HCT116 (cell line): ENCODE measurements around the gene SPATA20. TPM values are rescaled to one million over a fixed set of nuclear protein-coding genes. Genes with fewer than 3 reads are reported as not detected.

Experiments
- ATAC-seq: fragments of 200-7000 bp; cut with Tn5 transposase; 2 replicates; pipeline ENCODE4 v1.9.1; 2020; ENCODE audit warnings: mild to moderate bottlenecking, moderate library complexity
- BruUV-seq: library from RNA; stranded (reverse); fragments of 400-500 nt; replicated peaks from 2 replicates; lab custom pipeline; 2021; lab: Mats Ljungman, UMichigan
- CTCF ChIA-PET: fragments of 300-600 bp; sonication (Branson Sonifier 250); formaldehyde crosslinking; loops from one replicate; lab custom pipeline; 2021; ENCODE audit warnings: antibody characterized with exemption; lab: Charles Lee
- POLR2A ChIA-PET: fragments of 300-600, 350-600 bp; sonication (Branson Sonifier 250); formaldehyde crosslinking; loops from one replicate; lab custom pipeline; 2021; ENCODE audit warnings: antibody characterized with exemption; lab: Charles Lee
- RAD21 ChIA-PET, 2 experiments: fragments of 300-600 bp; sonication (Branson Sonifier 250); formaldehyde crosslinking; loops; one replicate each; lab custom pipeline; 2023; ENCODE audit warnings: low total read pairs in 2 of 2; ENCODE audit not compliant: uncharacterized antibody in 2 of 2, unreplicated experiment in 2 of 2, low non-redundant PET in 1 of 2; lab: Charles Lee
- DNase-seq: peaks from one replicate; pipeline ENCODE4 v3.0.0-alpha.2; 2010; ENCODE audit warnings: low read depth, low spot score
- H2AFZ ChIP-seq: fragments of 200-600 bp; shearing (Covaris generic), sonication (generic); 2 replicates; pipeline ENCODE4 v1.6.1; 2017; ENCODE audit warnings: low read depth, mixed run types, mixed read lengths, antibody characterized with exemption, low read length; ENCODE audit not compliant: poor library complexity, severe bottlenecking
- H3K27ac ChIP-seq: 2 replicates; pipeline ENCODE4 v1.5.1; 2012; ENCODE audit warnings: low read depth, low read length
- H3K27me3 ChIP-seq: fragments of 200-600 bp; sonication (generic); 2 replicates; pipeline ENCODE4 v1.6.1; 2016; ENCODE audit warnings: mixed run types, low read length, mixed read lengths; ENCODE audit not compliant: insufficient read depth
- H3K36me3 ChIP-seq, 2 experiments: fragments of 200-500 bp in 1 of 2; fragments of 200-600 bp in 1 of 2; sonication (Bioruptor generic) in 1 of 2; sonication (generic) in 1 of 2; 2 replicates each; pipeline versions ENCODE4 v1.5.1 to v1.6.1; 2014 to 2016; ENCODE audit warnings: low read length in 2 of 2, inconsistent platforms in 1 of 2, mixed read lengths in 1 of 2, mixed run types in 1 of 2; ENCODE audit not compliant: insufficient read depth in 2 of 2, control insufficient read depth in 1 of 2
- H3K4me1 ChIP-seq, 2 experiments: fragments of 200-600 bp in 1 of 2; sonication (generic) in 1 of 2; 2 replicates each; pipeline versions ENCODE4 v1.5.1 to v1.6.1; 2012 to 2017; ENCODE audit warnings: low read length in 2 of 2, inconsistent platforms in 1 of 2, mild to moderate bottlenecking in 1 of 2, mixed read lengths in 1 of 2, mixed run types in 1 of 2, moderate library complexity in 1 of 2; ENCODE audit not compliant: insufficient read depth in 2 of 2, control insufficient read depth in 1 of 2
- H3K4me2 ChIP-seq: fragments of 200-600 bp; sonication (generic); 2 replicates; pipeline ENCODE4 v1.6.1; 2017; ENCODE audit warnings: mixed run types, low read length, mixed read lengths
- H3K4me3 ChIP-seq, 2 experiments: fragments of 200-600 bp in 1 of 2; sonication (generic) in 1 of 2; replicated peaks in 1 of 2; 2 replicates each; pipeline ENCODE4 v1.5.1; 2011 to 2016; ENCODE audit warnings: low read length in 2 of 2, control low read depth in 1 of 2, low read depth in 1 of 2, mild to moderate bottlenecking in 1 of 2, mixed read lengths in 1 of 2, mixed run types in 1 of 2
- H3K79me2 ChIP-seq: fragments of 200-600 bp; sonication (generic); 2 replicates; pipeline ENCODE4 v1.6.1; 2017; ENCODE audit warnings: mild to moderate bottlenecking, mixed run types, low read length, moderate library complexity, mixed read lengths; ENCODE audit not compliant: insufficient read depth
- H3K9ac ChIP-seq: fragments of 200-600 bp; sonication (generic); 2 replicates; pipeline ENCODE4 v1.6.1; 2016; ENCODE audit warnings: low read length, mixed read lengths
- H3K9me2 ChIP-seq: fragments of 200-600 bp; sonication (generic), shearing (Covaris generic); 2 replicates; pipeline ENCODE4 v1.6.1; 2017; ENCODE audit warnings: mixed run types, mild to moderate bottlenecking, moderate library complexity; ENCODE audit not compliant: insufficient read depth
- H3K9me3 ChIP-seq, 2 experiments: fragments of 200-500 bp in 1 of 2; fragments of 200-600 bp in 1 of 2; sonication (Bioruptor generic) in 1 of 2; sonication (generic) in 1 of 2; 2 replicates each; pipeline ENCODE4 v1.6.1; 2014 to 2017; ENCODE audit warnings: low read length in 2 of 2, mixed read lengths in 2 of 2, inconsistent platforms in 1 of 2, low read depth in 1 of 2, mild to moderate bottlenecking in 1 of 2, mixed run types in 1 of 2, moderate library complexity in 1 of 2; ENCODE audit not compliant: control insufficient read depth in 1 of 2, insufficient read depth in 1 of 2
- H4K20me1 ChIP-seq: fragments of 200-600 bp; sonication (generic), shearing (Covaris generic); 2 replicates; pipeline ENCODE4 v1.6.1; 2017; ENCODE audit warnings: mixed run types, mild to moderate bottlenecking, moderate library complexity; ENCODE audit not compliant: insufficient read depth
- ATF3 ChIP-seq: IDR thresholded peaks from 2 replicates; pipeline ENCODE4 v1.6.1; 2012
- CBX3 ChIP-seq: IDR thresholded peaks from 2 replicates; pipeline ENCODE4 v1.6.1; 2012; ENCODE audit warnings: low read depth
- CEBPB ChIP-seq: IDR thresholded peaks from 2 replicates; pipeline ENCODE4 v1.6.1; 2012; ENCODE audit warnings: low read depth
- CTCF ChIP-seq, 3 experiments: fragments of 200-600 bp in 1 of 3; sonication (generic) in 1 of 3; IDR thresholded peaks in 2 of 3; conservative IDR thresholded peaks in 1 of 3; 2 replicates each; pipeline ENCODE4 v1.5.1; 2012 to 2017; ENCODE audit warnings: low read depth in 2 of 3, low read length in 2 of 3, antibody characterized with exemption in 1 of 3, borderline replicate concordance in 1 of 3, control low read depth in 1 of 3, mild to moderate bottlenecking in 1 of 3, mixed read lengths in 1 of 3, mixed run types in 1 of 3, moderate library complexity in 1 of 3; ENCODE audit not compliant: insufficient read depth in 1 of 3
- EZH2phosphoT487 ChIP-seq: fragments of 200-600 bp; IDR thresholded peaks from 2 replicates; pipeline ENCODE4 v1.6.1; 2018; ENCODE audit warnings: antibody characterized with exemption, borderline replicate concordance
- JUND ChIP-seq: IDR thresholded peaks from 2 replicates; pipeline ENCODE4 v1.6.1; 2012
- POLR2A ChIP-seq: IDR thresholded peaks from 2 replicates; pipeline ENCODE4 v1.7.0; 2011; ENCODE audit warnings: borderline replicate concordance; ENCODE audit not compliant: insufficient read depth, insufficient read length; ENCODE audit errors: extremely low read depth
- POLR2AphosphoS5 ChIP-seq: IDR thresholded peaks from 2 replicates; pipeline ENCODE4 v1.6.1; 2011; ENCODE audit warnings: mild to moderate bottlenecking, low read depth, low read length, moderate library complexity
- REST ChIP-seq: IDR thresholded peaks from 2 replicates; pipeline ENCODE4 v1.6.1; 2012; ENCODE audit warnings: low read depth
- YY1 ChIP-seq: IDR thresholded peaks from 2 replicates; pipeline ENCODE4 v1.6.1; 2011; ENCODE audit warnings: low read length, low read depth, moderate library complexity, mild to moderate bottlenecking; ENCODE audit not compliant: insufficient replicate concordance; ENCODE audit errors: extremely low read depth
- ZBTB33 ChIP-seq: IDR thresholded peaks from 2 replicates; pipeline ENCODE4 v1.6.1; 2011; ENCODE audit warnings: mild to moderate bottlenecking, low read length, moderate library complexity; ENCODE audit not compliant: insufficient replicate concordance; ENCODE audit errors: extremely low read depth
- ZFX ChIP-seq: fragments of 450-650 bp; IDR thresholded peaks from 2 replicates; pipeline ENCODE4 v1.6.1; 2017
- intact Hi-C: fragments of 100-400 bp; cut with micrococcal nuclease; formaldehyde crosslinking; loops from 2 replicates; pipeline ENCODE4 v1.10.0; 2022
- total RNA-seq: library from RNA; stranded (reverse); gene quantifications from one replicate; pipeline ENCODE4 v1.2.1, GENCODE V29; 2021; ENCODE audit not compliant: unreplicated experiment

The SPATA20 gene
- total RNA-seq, 1 experiment from 2014 or later: 57.5 TPM

- no peak for TF ChIP-seq EZH2phosphoT487
- no peak for TF ChIP-seq REST
- TF ChIP-seq, all 23 proteins: peak for 0
- ATAC-seq (no peak), DNase-seq (no peak)
- peaks cover 0 to 17% of the 10 kb centered on the region in 2 experiments; a peak in 2 of 4 replicates for H3K4me1 ChIP-seq
- no peak overlapping the region for H3K4me2 ChIP-seq
- H2AFZ ChIP-seq: no peak overlapping the region
- no peak overlapping the region for H3K27ac ChIP-seq
- RAD21 ChIA-PET: interaction anchor here in 1 of 2 experiments (0.6 kb wide), 1 partner anchor 31 kb away, joined by 3 read pairs; no protein-coding TSS in a partner anchor
- no peak overlapping the region for H3K9ac ChIP-seq
- no peaks in the 10 kb centered on the region for H3K36me3 ChIP-seq
- CTCF ChIA-PET: interaction anchor here (0.9 kb wide), 1 partner anchor 11 kb away, joined by 3 read pairs; no protein-coding TSS in a partner anchor
- H3K79me2 ChIP-seq: no peaks in the 10 kb centered on the region
- H3K4me3 ChIP-seq: no peak overlapping the region
- BruUV-seq: no TSS peak
- POLR2A ChIA-PET: no interaction called here
- no peaks in the 10 kb centered on the region for H3K9me3 ChIP-seq
- H4K20me1 ChIP-seq: no peaks in the 10 kb centered on the region
- no peaks in the 10 kb centered on the region for H3K27me3 ChIP-seq
- H3K9me2 ChIP-seq: no peaks in the 10 kb centered on the region
- intact Hi-C loops: no loop called here
These were observed 33.5 kb upstream of the SPATA20 start for GRCh38 chr17:50513495-50513894.

GRCh38 chr17:50514388-50514787, 32.6 kb upstream of the SPATA20 start:
- Histone ChIP-seq H3K27me3 (no peaks in the 10 kb centered on the region), H3K27ac (no peak overlapping the region), H3K36me3 (no peaks in the 10 kb centered on the region), H3K79me2 (no peaks in the 10 kb centered on the region), H2AFZ (no peak overlapping the region), H3K9me3 (no peaks in the 10 kb centered on the region), H3K9ac (no peak overlapping the region), H3K9me2 (no peaks in the 10 kb centered on the region), H3K4me1 (peaks cover 0 to 17% of the 10 kb centered on the region in 2 experiments; a peak in 2 of 4 replicates), H3K4me2 (no peak overlapping the region), H4K20me1 (no peaks in the 10 kb centered on the region), H3K4me3 (no peak overlapping the region)
- RAD21 ChIA-PET: no interaction called here
- no peak for DNase-seq
- CTCF ChIA-PET: no interaction called here
- BruUV-seq: no TSS peak
- POLR2A ChIA-PET: interaction anchor here (0.9 kb wide), 1 partner anchor 14 kb away, joined by 3 read pairs; no protein-coding TSS in a partner anchor
- ATAC-seq: no peak
- intact Hi-C loops: no loop called here
- no peak for TF ChIP-seq ATF3
- no peak for TF ChIP-seq YY1
- no peak for TF ChIP-seq ZBTB33
- no peak for TF ChIP-seq CBX3
- no peak for TF ChIP-seq CEBPB
- TF ChIP-seq EZH2phosphoT487: no peak
- TF ChIP-seq ZFX: no peak
- no peak for TF ChIP-seq POLR2A
- no peak for TF ChIP-seq POLR2AphosphoS5
- TF ChIP-seq JUND: no peak
- TF ChIP-seq CTCF (IDR thresholded peaks at IDR 0.05 in 2 of 3, conservative IDR thresholded peaks at IDR 0.05 in 1 of 3; ENCODE audit: borderline replicate concordance in 1 of 3, insufficient read depth in 1 of 3, low read depth in 2 of 3, low read length in 2 of 3): no peak
